GM12892 (cell line): Measurements from ENCODE around the gene TUBGCP5.

ENCODE experiments used
- POLR2AphosphoS5 ChIP-seq: IDR thresholded peaks from 2 replicates; pipeline ENCODE4 v1.6.1; 2011; ENCODE audit warnings: low read depth, low read length, control low read depth
- TAF1 ChIP-seq: IDR thresholded peaks from 2 replicates; pipeline ENCODE4 v1.6.1; 2011; ENCODE audit warnings: low read depth, mild to moderate bottlenecking, control low read depth, low read length, borderline replicate concordance

- no peak for TF ChIP-seq POLR2AphosphoS5
- TF ChIP-seq TAF1 = no peak
Observed at GRCh38 chr15:22979238-22980188, 59.9 kb downstream of the TUBGCP5 start.
